ENCODE results near the gene PODNL1.
A peak's percentile ranks its signal among the peaks of the same experiment; 100 is the strongest.
"Not testable (repeated sequence)": the region's sequence is repeated elsewhere in the genome, so short reads cannot be mapped to it uniquely, and the experiment has no call there.

The PODNL1 gene

GRCh38 chr19:13923194-13923987 is 14.8 kb downstream of the PODNL1 start:
- DNase-seq, result no peak

GRCh38 chr19:13922118-13922517 is 16.1 kb downstream of the PODNL1 start:
- not testable (repeated sequence) for DNase-seq

DNA sequence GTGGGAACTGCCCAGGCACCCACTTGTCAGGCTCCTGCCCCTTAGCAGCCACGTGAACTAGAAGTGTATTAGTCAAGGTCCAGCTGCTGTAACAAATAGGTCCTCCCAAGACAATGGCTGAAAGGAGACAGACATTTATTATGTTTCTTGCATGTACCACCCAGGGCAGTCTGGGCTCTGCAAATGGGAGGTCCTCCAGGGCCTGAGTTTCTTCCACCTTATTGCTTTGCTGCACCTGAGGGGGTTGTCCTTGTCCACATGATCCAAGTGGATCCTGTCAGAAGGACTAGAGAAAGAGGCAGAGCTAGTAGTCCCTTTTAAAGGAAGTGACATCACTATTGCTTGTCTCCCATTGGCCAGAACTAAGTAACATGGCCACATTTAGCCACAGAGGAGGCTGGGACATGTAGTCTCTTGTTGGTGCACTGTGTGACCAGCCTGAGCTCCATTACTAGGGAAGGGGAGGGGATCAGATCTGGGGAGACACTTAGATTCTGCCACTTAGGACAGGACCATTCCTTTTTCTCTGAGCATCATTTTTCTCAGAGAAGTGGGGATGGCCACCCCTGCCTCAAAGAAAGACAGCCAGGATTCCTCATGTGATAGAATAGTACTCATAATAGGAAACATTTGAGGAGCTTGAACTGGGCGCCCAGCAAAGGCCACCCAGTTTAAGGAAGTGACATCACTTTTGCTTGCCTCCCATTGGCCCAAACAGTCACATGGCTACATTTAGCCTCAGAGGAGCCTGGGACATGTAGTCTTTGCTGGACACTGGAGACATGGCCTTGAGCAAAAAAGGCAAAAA is 17.1 kb downstream of the PODNL1 start:
- peak; percentile 32 to 40 for DNase-seq

GRCh38 chr19:13920524-13920923 is 17.7 kb downstream of the PODNL1 start:
- DNase-seq, result no peak

DNA sequence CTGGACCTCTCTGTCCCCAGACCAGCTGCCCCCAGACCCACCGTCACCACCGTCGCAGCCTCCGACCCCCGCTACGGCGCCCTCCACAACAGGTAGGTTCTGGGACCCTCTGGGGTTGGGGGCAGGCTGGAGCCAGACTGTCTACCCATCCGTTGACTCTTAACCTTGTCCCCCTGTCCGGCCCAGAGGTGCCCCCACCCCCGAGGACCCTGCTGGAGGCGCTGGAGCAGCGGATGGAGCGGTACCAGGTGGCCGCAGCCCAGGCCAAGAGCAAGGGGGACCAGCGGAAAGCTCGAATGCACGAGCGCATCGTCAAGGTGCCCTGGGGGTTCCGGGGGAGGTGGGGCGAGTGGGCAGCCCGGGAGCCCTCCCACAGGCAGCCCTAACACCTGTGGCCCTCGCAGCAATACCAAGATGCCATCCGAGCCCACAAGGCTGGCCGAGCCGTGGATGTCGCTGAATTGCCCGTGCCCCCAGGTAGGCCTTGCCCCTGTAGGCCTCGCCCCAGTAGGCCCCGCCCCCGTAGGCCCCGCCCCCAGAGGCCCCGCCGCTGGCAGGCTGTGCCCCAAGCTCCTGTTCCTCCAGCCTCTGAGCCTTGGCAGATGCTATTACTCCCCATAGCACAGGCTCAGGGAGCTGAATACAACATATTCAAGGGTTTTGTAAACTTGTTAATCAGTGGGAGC is 19.3 kb downstream of the PODNL1 start:
- no peak for DNase-seq

DNA sequence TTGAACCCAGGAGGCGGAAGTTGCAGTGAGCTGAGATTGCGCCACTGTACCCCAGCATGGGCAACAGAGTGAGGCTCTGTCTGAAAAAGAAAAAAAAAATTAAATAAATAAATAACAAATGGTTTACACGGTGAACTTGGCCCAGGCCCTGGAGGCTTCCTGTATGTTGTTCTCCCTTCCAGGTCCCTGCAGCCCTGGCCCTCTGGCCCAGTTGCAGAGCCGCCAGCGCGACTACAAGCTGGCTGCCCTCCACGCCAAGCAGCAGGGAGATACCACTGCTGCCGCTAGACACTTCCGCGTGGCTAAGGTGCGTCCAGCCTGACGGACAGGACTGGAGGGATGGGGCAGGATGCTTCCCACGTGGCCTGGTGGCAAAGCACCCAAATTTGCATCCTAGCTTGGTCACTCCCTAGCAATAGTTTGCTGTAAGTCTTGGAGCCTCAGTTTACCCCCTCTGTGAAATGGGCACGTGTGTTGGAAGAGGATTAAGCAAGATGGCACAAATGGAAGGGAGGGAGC is 20.3 kb downstream of the PODNL1 start:
- no peak for DNase-seq

- DNase-seq, result no peak
Observed at GRCh38 chr19:13914777-13915176, 23.4 kb downstream of the PODNL1 start.

DNA sequence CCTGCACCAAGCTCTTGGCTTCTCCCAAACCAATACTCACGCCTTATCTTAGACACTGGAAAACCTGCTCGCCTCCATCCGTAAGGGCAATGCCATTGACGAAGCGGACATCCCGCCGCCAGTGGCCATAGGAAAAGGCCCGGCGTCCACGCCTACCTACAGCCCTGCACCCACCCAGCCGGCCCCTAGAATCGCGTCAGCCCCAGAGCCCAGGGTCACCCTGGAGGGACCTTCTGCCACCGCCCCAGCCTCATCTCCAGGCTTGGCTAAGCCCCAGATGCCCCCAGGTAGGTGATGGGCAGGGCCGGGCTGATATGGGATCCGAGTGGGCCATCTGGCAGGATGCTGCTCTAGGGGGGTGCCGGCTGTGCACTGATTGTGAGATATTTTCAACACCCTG is 24.9 kb downstream of the PODNL1 start:
- DNase-seq, result no peak

DNA sequence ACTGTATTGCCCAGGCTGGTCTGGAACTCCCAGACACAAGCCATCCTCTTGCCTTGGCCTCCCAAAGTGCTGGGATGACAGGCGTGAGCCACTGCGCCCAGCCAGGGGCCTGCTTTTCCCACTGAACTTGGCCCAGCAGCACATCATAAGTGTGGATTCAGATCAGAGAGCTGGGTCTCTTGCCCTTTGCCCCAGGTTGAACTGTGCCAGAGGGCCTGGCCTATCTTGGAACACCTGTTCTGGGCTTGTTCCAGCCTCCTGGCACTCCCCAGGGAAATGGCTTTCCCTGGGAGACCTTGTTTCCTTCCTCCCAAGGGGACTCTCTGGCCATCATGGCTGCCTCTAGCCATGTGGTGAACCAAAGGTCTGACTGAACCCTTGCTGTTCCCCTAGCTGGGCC is 28.8 kb downstream of the PODNL1 start:
- DNase-seq, result no peak

- DNase-seq, result no peak
Observed at GRCh38 chr19:13908674-13909073, 29.5 kb downstream of the PODNL1 start.

- no peak for DNase-seq
Observed at GRCh38 chr19:13906910-13907309, 31.3 kb downstream of the PODNL1 start.

- peak; percentile 29 to 43 for DNase-seq
Observed at GRCh38 chr19:13906521-13906904, 31.7 kb downstream of the PODNL1 start.

- DNase-seq, result peak; percentile 94 to 95
Observed at GRCh38 chr19:13905634-13906520, 32.3 kb downstream of the PODNL1 start, which contains the start of the genes BRME1 and CC2D1A. TSS of gene BRME1 (minus strand) at chr19:13906117. CDS start at chr19:13904892, 1,225 bp downstream. TSS of gene CC2D1A (plus strand) at chr19:13906201. CDS start at chr19:13906442, 241 bp downstream.

DNA sequence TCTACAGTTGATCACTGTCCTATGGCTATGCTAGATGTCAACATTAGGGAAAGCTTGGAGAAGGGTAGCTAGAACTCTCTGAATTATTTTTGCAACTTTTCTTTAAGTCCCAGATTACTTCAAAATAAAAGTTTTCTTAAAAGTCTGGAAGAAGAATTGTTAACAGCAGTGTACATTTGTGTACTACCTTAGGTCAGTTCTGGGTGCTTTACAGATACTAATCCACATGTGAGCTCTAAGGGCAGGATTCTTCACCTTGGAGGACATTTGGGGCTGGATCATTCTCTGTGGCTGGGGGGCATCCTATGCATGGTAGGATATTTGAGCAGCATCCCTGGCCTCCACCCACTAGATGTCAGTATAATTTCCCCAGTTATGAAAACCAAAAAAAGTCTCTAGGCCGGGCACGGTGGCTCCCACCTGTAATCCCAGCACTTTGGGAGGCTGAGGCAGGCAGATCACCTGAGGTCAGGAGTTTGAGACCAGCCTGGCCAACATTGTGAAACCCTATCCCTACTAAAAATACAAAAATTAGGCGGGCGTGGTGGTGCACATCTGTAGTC is 35.1 kb downstream of the PODNL1 start:
- peak in 1 of 2 donors; percentile 50 for DNase-seq

- no peak for DNase-seq
Observed at GRCh38 chr19:13899912-13900584, 38.2 kb downstream of the PODNL1 start.

- no peak for DNase-seq
Observed at GRCh38 chr19:13899393-13899792, 38.8 kb downstream of the PODNL1 start.

DNA sequence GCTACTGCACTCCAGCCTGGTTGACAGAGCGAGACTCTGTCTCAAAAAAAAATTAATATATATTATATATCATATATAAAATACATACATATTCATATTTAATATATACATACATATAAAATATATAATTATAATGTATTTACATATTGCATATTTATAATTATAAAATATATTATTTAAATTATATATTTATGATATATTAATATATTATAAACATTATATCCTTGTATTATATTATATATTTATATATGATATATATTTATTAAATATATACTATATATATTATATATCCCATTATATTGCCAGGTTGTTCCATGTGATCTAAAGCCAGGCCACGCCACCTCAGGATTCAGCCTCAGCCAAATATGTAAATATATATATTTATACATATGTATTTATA is 42.0 kb downstream of the PODNL1 start:
- no peak for DNase-seq

- DNase-seq, result no peak
Observed at GRCh38 chr19:13894552-13894951, 43.7 kb downstream of the PODNL1 start.

- no peak for DNase-seq
Observed at GRCh38 chr19:13892870-13893269, 45.3 kb downstream of the PODNL1 start.

GRCh38 chr19:13890136-13890535 is 48.1 kb downstream of the PODNL1 start:
- no peak for DNase-seq

DNA sequence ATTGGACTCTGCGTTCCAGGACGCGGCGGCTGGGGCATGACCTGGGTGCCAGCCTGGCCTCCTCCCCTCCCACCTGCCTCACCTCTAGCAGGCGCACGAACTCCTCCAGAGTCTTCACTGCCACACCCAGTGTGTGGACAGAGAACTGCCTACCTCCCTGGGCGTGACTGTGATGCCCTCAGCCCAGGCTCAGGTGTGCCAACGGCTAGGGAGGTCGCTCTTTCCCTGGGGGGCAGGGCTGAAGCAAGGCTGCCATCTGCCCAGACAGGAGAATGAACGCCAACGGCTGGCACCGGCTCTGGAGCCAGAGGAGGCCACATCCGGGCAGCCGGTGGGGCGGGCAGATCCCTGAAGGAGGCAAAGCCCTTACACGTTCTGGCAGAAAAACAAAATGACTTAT is 49.9 kb downstream of the PODNL1 start:
- DNase-seq, result no peak

Data from CD4-positive, alpha-beta T cell treated with Interleukin-1 beta for 1 hour (primary cell).